ENCODE results near the gene PXMP4.

PXMP4 gene

GRCh38 chr20:33681288-33681687 lies 38.8 kb downstream of the PXMP4 start:
- no peak for DNase-seq

GRCh38 chr20:33680686-33681085 lies 39.4 kb downstream of the PXMP4 start:
- DNase-seq = no peak

- no peak for DNase-seq
These were observed 40.2 kb downstream of the PXMP4 start for GRCh38 chr20:33679758-33680485.

- DNase-seq = no peak
These were observed 42.0 kb downstream of the PXMP4 start for GRCh38 chr20:33677991-33678702.

- no peak for DNase-seq
These were observed 43.2 kb downstream of the PXMP4 start for GRCh38 chr20:33676652-33677645.

- no peak for DNase-seq
These were observed 44.0 kb downstream of the PXMP4 start for GRCh38 chr20:33676121-33676520.

- DNase-seq = no peak
These were observed 44.8 kb downstream of the PXMP4 start for GRCh38 chr20:33675136-33675959.

- peak; percentile 77 for DNase-seq
These were observed 45.6 kb downstream of the PXMP4 start, which contains the start of gene NECAB3 for GRCh38 chr20:33674294-33675135. TSS of gene NECAB3 (minus strand) at chr20:33674428. CDS start at chr20:33674352, 76 bp downstream.

GRCh38 chr20:33673410-33674293 lies 46.5 kb downstream of the PXMP4 start:
- DNase-seq = no peak

GRCh38 chr20:33673114-33673409 lies 47.0 kb downstream of the PXMP4 start:
- DNase-seq = no peak

- DNase-seq = no peak
These were observed 47.5 kb downstream of the PXMP4 start for GRCh38 chr20:33672426-33673113.

- no peak for DNase-seq
These were observed 48.4 kb downstream of the PXMP4 start for GRCh38 chr20:33671573-33672288.

GRCh38 chr20:33670715-33671499 lies 49.2 kb downstream of the PXMP4 start:
- DNase-seq = no peak

- no peak for DNase-seq
These were observed 50.1 kb downstream of the PXMP4 start for GRCh38 chr20:33669873-33670640.

GRCh38 chr20:33669224-33669623 lies 50.9 kb downstream of the PXMP4 start:
- no peak for DNase-seq

- no peak for DNase-seq
These were observed 51.5 kb downstream of the PXMP4 start for GRCh38 chr20:33668466-33669155.

Measured in fibroblast of skin of abdomen (primary cell).